Measurements from ENCODE around the gene BAHCC1.

Gene BAHCC1

DNA sequence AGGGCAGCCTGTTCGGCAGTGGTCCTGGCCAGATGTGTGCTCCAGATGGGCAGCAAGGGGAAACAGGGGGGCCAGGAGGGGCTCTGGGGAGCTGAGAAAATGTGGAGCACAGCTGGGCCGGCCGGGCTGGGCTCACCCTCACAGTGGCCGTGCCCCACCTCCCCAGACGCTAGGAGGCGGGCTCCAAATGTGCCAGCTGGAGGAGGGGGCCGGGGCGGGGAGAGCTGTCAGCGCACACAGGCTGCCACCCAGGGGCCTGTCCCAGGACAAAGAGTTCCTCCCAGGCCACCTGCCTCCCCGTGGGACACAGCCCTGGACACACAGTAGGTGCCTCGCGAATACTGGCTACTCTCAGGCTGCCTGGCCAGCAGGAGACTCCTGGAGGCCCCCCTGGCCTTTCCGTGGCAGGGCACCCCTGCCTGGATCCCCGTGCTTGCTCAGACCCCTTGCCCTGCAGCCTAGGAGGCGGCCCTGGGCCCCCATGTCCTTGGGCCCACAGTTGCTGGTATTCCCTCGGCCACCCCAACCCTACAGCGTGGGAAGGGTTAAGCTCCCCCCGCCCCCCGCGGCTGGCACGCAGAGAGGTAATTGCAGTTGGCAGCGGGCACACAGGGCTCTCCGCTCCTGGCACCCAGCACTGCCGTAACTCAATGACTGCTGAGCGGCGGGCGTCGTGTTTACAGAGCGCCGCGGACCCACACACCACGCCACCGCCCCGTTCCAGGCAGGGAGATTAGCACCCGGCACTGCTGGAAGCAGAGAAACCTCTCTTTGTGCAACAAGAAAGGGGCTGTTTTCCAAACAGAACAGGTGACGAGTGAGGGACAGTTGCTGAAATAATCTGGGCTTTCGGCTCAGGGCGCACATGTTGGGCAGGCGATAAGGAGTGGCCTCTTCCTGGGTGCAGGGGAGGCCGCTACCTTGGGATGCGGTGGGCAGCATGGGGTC is 32.2 kb downstream of the BAHCC1 start:
- no peak for DNase-seq (ENCODE audit: low spot score)

DNA sequence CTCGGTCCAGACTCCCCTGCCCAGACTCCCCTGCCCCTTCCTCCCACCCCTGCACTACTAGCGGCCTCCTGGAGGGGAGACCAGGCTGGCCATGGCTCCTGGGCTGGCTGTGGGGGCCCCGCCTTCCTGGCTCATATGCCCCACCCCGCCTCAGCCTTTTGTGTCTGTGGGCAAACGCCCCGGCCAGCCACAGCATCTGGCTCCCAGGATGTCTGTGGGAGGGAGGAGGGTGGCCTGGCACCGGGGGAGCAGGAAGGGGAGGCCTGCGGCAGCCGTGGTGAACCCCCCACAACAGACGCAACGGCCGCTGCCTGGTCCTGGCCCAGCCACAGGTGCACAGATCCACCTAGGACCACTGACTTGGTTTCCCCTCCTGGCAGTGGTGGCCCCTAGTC is 32.9 kb downstream of the BAHCC1 start:
- no peak for DNase-seq (ENCODE audit: low spot score)

- DNase-seq (ENCODE audit: low spot score), result no peak
Observed at GRCh38 chr17:81428516-81428915, 33.3 kb downstream of the BAHCC1 start.

DNA sequence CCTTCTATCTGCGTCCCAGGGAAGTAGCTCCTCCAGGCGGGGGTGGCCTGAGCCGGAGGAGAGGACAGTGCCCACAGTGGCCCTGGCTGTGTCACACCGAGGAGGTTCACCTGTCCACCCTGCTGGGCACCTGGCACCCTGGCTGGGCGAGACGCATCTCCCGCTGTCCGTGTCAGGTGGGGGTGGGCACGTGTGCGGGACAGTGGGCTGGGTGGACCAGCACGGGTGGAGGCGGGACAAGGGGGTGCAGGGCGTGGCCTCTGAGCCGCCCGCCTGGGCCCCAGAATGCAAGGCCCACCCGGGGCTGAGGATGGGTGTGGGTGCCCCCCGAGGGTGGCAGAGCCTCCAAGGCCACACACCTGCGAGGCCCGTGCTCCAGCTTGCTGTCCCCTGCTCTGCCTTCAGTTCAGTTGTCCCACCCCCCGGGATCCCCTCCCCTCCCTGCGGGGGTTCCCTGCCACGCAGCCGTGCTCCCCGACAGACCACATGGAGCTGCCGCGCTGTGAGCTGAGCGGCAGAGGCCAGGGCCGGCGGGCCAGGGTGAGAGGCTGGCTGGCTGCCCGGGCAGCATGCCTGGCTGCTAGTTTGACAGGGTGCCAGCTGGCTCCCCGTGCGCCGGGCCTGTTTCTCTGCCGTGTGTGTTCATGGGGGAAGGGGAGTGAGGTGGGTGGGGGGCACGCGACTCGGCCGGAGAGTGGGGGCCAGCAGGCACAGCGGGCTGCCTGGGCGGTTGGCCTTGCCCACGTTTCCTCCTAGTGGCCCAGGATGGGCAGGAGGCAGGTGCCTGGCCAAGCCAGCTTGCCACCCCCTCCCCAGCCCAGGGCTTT is 33.9 kb downstream of the BAHCC1 start:
- peak; percentile 69 for DNase-seq (ENCODE audit: low spot score)

DNA sequence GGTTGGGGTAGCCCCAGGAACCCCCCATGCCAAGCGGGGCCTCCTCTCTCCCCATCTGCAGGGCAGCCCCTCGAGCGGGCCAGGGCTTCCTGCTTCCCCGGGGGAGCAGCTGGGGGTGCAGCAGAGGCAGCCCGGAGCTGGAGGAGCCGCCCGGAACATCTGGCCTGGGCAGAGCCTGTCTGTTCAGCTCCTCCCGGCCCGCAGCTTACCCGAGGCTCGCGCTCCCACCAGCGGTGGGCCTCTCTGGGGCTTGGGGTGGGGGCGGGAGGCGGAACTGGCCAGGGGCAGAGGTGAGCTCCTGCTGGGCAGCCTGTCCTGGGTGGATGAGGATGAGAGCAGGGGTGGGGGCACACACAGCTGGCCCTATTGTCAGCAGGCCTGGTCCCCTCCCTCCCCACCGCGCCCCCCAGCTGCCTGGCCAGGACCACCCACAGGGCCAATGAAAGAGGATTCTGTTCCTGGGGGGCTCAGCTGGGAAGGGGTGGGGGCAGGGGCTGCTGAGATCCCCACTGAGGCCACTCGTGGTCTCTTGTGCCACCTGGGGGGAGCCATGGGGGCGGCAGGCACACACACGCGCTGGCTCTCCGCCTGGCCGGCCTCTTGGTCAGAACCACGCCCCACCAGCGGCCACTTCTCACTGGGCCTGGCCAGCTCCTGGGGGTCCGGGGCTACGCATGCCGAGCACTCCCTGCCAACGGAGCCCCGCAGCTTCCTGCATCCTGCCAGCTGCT is 34.7 kb downstream of the BAHCC1 start:
- DNase-seq (ENCODE audit: low spot score), result no peak

DNA sequence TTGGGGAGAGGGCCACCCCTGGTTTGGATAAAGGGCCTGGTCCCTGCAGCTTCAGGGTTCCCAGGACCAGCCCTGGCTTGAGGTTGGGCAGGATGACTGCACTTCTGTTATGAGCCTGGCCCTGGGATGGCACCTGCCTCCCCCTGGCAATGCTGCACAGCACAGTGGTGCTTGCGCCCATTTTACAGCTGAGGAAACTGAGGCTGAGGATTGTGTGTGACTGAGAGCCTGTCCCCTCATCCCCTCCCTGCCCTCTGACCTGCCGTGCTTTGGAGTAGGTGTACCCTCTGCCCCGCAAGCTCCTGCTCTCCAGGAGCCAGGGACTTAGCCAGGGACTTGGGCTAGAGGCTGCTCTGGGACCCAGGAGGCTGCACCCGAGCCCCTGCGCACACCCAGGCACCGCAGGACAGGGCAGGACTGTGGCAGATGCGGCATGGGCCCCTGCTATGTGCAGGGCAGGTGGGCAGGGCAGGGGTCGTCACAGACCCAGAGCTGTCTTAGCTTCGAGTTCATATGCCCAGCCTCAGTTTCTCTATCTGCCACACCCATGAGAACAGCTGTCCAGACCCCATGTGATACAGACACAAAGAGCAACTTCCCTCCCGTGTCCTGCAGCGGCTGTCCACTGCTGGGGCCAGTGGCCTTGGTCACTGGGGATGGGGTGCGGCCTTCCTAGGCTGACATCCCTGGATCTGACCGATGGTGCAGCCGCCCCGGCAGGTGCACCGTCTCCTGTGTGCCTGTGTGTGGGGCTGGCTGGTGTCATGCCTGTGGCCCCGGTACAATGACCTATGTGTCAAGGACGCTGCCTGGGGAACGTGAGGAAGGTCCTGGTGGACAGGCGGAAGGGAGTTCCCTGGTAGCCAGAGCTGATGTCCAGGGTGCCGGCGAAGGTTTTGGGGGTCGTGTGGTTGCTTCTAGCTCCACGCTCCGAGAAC is 36.6 kb downstream of the BAHCC1 start:
- DNase-seq (ENCODE audit: low spot score), result no peak

DNA sequence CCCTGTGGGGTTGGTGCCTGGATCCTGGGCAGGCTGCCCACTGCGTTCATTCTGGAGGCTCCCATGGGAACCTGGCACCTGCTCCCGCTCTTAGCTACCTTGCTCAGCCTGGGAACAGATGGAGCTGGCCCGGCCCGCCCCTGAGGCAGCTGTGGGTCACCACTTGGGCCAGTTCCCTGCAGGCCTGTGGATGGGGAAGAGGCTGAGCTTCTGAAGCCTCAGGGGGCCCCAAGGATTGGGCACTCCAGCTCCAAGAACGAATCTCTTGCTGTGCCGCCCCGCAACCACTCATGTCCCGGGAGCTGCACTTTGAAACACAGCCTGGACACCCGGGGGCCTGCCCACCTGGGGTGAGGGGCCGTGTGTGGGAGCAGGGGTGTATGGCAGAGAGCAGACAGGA is 37.7 kb downstream of the BAHCC1 start:
- peak; percentile 45 for DNase-seq (ENCODE audit: low spot score)

DNA sequence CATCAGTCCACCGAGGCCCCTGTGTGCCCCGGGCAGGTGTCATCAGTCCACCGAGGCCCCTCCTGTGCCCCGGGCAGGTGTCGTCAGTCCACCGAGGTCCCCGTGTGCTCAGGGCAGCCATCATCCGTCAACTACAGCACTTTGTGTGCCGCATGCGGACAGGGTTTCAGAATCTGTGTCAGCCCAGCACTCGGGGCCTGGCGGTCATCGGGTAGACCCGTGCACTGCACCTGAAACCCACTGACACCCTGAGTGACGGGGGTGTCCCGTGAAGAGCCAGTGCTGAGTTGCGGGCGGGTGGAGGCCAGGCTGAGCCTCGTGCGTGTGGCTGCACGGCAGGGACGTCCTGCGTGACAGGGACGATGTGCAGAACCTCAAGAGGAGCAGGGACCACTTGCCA is 38.4 kb downstream of the BAHCC1 start:
- DNase-seq (ENCODE audit: low spot score), result no peak

DNA sequence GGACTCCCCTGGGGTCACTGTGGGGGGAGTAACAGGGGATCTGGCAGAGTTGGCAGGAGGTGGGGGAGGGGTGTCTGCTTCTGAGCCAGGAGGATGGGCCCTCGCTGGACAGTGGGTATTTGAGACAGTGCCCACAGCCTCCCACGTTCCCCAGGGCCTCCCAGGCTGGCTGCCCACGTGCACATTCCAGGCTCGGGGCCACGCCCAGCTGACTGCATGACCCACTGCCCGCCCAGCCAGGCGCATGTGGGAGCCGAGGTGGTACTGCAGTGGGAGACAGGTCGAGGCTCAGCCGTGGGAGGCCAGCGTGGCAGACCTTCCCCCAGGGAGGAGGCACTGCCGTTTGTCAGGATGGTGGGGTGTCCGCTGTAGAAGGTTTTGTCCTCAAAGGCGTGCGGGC is 38.8 kb downstream of the BAHCC1 start:
- DNase-seq (ENCODE audit: low spot score), result no peak

- no peak for DNase-seq (ENCODE audit: low spot score)
Observed at GRCh38 chr17:81434681-81435417, 39.6 kb downstream of the BAHCC1 start.

GRCh38 chr17:81435652-81436293 is 40.5 kb downstream of the BAHCC1 start:
- no peak for DNase-seq (ENCODE audit: low spot score)

- DNase-seq (ENCODE audit: low spot score), result peak; percentile 44
Observed at GRCh38 chr17:81436294-81436849, 41.1 kb downstream of the BAHCC1 start.

GRCh38 chr17:81437191-81437651 is 42.0 kb downstream of the BAHCC1 start:
- DNase-seq (ENCODE audit: low spot score), result no peak

GRCh38 chr17:81438007-81438659 is 42.9 kb downstream of the BAHCC1 start:
- DNase-seq (ENCODE audit: low spot score), result no peak

DNA sequence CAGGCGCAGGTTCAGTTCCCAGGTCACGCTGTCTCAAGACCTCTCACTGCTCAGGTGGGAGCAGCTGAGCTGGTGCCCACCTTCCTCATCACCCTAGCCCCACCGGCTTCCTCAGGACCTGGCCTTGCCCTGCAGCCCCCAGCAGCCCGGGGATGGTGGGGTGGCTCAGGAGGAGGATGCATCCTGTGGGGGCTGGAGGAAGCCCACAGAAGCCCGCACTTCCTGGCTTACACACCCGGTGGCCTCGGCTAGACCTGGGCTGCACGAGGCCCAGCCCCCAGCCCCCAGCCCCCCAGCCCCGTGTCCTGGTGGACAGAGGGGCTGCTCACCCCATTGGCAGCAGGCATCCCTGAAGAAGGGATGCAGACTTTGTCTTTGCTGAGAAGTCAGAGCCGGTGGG is 43.4 kb downstream of the BAHCC1 start:
- DNase-seq (ENCODE audit: low spot score), result no peak

GRCh38 chr17:81440051-81440471 is 44.8 kb downstream of the BAHCC1 start:
- DNase-seq (ENCODE audit: low spot score), result no peak

DNA sequence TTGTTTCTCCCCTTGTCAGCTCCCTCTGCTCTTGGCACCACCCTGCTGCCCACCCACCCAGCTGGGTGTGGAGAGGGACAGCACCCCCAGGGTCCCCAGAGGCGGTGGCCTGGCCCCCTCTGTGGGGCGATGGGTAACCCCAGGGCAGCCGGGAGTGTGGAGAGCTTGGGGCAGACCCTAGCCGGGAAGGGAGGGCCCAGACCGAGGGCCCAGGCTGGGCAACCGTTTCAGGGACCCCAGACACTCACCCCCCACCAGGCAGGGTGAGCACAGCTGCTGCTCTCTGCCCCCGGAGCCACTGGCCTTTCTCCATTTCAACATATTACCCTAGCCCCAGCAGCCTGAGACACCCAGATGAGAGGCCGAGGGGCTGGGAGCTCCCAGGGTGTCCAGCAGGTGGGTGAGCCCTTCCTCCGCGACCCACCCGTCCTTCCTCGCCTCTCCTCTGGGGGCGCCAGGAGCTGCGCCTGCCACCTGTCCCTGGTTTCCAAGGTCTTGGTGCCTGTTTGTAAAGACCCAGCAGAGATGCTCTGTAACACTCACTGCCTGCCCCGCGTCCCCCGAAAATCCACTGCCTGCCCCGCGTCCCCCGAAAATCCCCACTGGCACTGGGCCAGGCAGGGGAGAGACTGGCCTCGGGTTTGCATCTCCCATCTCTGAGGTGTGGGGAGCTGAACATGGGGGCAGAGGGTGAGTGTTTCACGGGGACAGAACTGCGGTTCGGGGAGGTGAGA is 45.4 kb downstream of the BAHCC1 start:
- peak; percentile 38 for DNase-seq (ENCODE audit: low spot score)

DNA sequence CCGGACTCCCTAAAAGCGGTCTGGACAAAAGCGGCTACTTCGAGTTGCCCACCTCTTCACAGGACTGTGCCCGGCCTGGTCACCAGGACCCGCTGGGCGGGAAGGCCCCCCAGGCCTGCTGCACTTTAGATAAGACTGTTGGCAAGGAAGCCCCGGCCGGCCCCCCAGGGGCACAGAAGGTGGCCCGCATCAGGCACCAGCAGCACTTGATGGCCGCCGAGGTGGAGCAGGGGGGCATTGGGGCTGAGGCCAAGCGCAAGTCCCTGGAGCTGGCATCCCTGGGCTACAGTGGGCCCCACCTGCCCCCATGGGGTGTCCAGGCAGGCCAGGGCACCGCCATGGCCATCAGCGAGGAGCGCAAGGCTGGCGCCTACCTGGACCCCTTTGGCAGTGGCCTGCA is 47.5 kb downstream of the BAHCC1 start:
- DNase-seq (ENCODE audit: low spot score), result no peak

All from cerebellar cortex (tissue), 1 donor.